GM18526 (cell line): Measurements from ENCODE around the gene PDE1C.

ENCODE experiments used
- POLR2A ChIP-seq: IDR thresholded peaks from 3 replicates; pipeline ENCODE4 v1.6.1; 2011; ENCODE audit not compliant: insufficient read length; ENCODE audit errors: extremely low read depth

Gene PDE1C

GRCh38 chr7:32070406-32071360, at the start of gene PDE1C:
PDE1C (minus strand) TSS chr7:32070407.
- no peak for TF ChIP-seq POLR2A

- no peak for TF ChIP-seq POLR2A
These were observed 49.6 kb upstream of the PDE1C start for GRCh38 chr7:32119790-32120196.

GRCh38 chr7:32117837-32118236, 47.6 kb upstream of the PDE1C start:
- no peak for TF ChIP-seq POLR2A

- TF ChIP-seq POLR2A, result no peak
These were observed 46.2 kb upstream of the PDE1C start for GRCh38 chr7:32116436-32116835.

GRCh38 chr7:32115831-32116230, 45.6 kb upstream of the PDE1C start:
- TF ChIP-seq POLR2A, result no peak

- no peak for TF ChIP-seq POLR2A
These were observed 38.4 kb upstream of the PDE1C start for GRCh38 chr7:32108651-32109050.

GRCh38 chr7:32104766-32105165, 34.6 kb upstream of the PDE1C start:
- no peak for TF ChIP-seq POLR2A

- no peak for TF ChIP-seq POLR2A
These were observed 33.2 kb upstream of the PDE1C start for GRCh38 chr7:32103361-32103760.

- no peak for TF ChIP-seq POLR2A
These were observed 32.2 kb upstream of the PDE1C start for GRCh38 chr7:32102432-32102873.

GRCh38 chr7:32100407-32100907, 30.2 kb upstream of the PDE1C start:
- no peak for TF ChIP-seq POLR2A

- TF ChIP-seq POLR2A, result no peak
These were observed 24.3 kb upstream of the PDE1C start for GRCh38 chr7:32094516-32094915.

GRCh38 chr7:32093415-32094408, 23.5 kb upstream of the PDE1C start:
- TF ChIP-seq POLR2A, result no peak

- TF ChIP-seq POLR2A, result no peak
These were observed 22.1 kb upstream of the PDE1C start for GRCh38 chr7:32092346-32092745.

- TF ChIP-seq POLR2A, result no peak
These were observed 21.5 kb upstream of the PDE1C start for GRCh38 chr7:32091608-32092210.

GRCh38 chr7:32089678-32090077, 19.5 kb upstream of the PDE1C start:
- no peak for TF ChIP-seq POLR2A

GRCh38 chr7:32089256-32089655, 19.0 kb upstream of the PDE1C start:
- TF ChIP-seq POLR2A, result no peak
